Osteoblast (primary cell): ENCODE results near the gene SLC7A9. TPM values are rescaled to one million over a fixed set of nuclear protein-coding genes. Genes with fewer than 3 reads are reported as not detected.

Source experiments
- DNase-seq: peaks from one replicate; pipeline ENCODE4 v3.0.0; 2011; ENCODE audit warnings: low spot score, mixed read lengths; ENCODE audit not compliant: insufficient read length; ENCODE audit errors: missing footprints
- H2AFZ ChIP-seq: 2 replicates; pipeline ENCODE4 v1.6.0; 2011; ENCODE audit warnings: mild to moderate bottlenecking, low read length
- H3K27ac ChIP-seq: 2 replicates; pipeline ENCODE4 v1.5.1; 2011; ENCODE audit warnings: mild to moderate bottlenecking, low read depth, low read length, moderate library complexity
- H3K27me3 ChIP-seq: 2 replicates; pipeline ENCODE4 v1.6.0; 2012; ENCODE audit warnings: mild to moderate bottlenecking, control low read depth, inconsistent platforms, low read length, moderate library complexity; ENCODE audit not compliant: insufficient read depth
- H3K36me3 ChIP-seq: 2 replicates; pipeline ENCODE4 v1.5.1; 2011; ENCODE audit warnings: mild to moderate bottlenecking, low read length, control low read depth, moderate library complexity; ENCODE audit not compliant: insufficient read depth
- H3K4me1 ChIP-seq: 2 replicates; pipeline ENCODE4 v1.5.1; 2011; ENCODE audit warnings: mild to moderate bottlenecking, low read length, control low read depth, moderate library complexity; ENCODE audit not compliant: insufficient read depth
- H3K4me2 ChIP-seq: 2 replicates; pipeline ENCODE4 v1.6.0; 2011; ENCODE audit warnings: mild to moderate bottlenecking, low read length; ENCODE audit not compliant: insufficient read depth
- H3K4me3 ChIP-seq: fragments of 200-600 bp; sonication (generic); 3 replicates; pipeline ENCODE4 v1.5.1; 2012; ENCODE audit warnings: mild to moderate bottlenecking, low read length, inconsistent platforms; ENCODE audit not compliant: insufficient read depth
- H3K79me2 ChIP-seq: 2 replicates; pipeline ENCODE4 v1.6.0; 2012; ENCODE audit warnings: mild to moderate bottlenecking, low read length, control low read depth, inconsistent platforms; ENCODE audit not compliant: insufficient read depth
- H3K9me3 ChIP-seq: 2 replicates; pipeline ENCODE4 v1.5.1; 2011; ENCODE audit warnings: low read depth, low read length, control low read depth
- H4K20me1 ChIP-seq: 2 replicates; pipeline ENCODE4 v1.6.0; 2012; ENCODE audit warnings: mild to moderate bottlenecking, low read length, control low read depth; ENCODE audit not compliant: insufficient read depth
- total RNA-seq: library from RNA; depleted of rRNA; stranded (reverse); fragments of >200 nt; gene quantifications from 2 replicates; pipeline ENCODE4 v1.2.3, GENCODE V29; 2012
- TF ChIP-seq, protein P1 (sequence below): IDR thresholded peaks from 2 replicates; pipeline ENCODE4 v1.5.1; 2011; ENCODE audit warnings: mild to moderate bottlenecking, low read depth, low read length, moderate library complexity; ENCODE audit errors: extremely low read depth

SLC7A9 gene
- total RNA-seq, 1 donor: under 0.01 TPM

DNA sequence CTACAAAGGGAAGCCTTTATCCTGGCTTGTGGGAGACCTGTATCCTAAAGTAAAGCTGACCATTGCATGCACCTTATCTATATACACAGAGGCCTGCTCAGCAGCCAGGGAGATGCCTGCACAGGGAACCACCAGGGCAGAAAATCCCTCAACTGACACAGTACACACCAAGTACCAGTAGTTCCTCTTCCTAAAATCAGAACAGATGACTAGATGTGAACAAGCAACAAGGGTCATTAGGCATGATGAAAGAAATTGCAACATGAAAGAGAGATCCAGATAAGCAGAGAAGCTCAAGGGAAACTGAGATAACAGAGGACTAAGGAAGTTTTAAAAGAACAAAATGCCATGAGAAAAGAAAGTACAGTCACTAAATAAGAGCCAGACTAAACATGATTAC, 39.7 kb upstream of the SLC7A9 start:
- Histone ChIP-seq H3K79me2 (no peaks in the 10 kb centered on the region), H3K27me3 (no peaks in the 10 kb centered on the region), H3K9me3 (no peaks in the 10 kb centered on the region), H3K4me2 (no peak overlapping the region), H3K4me3 (no peak overlapping the region), H3K4me1 (no peaks in the 10 kb centered on the region), H3K27ac (no peak overlapping the region), H4K20me1 (no peaks in the 10 kb centered on the region), H2AFZ (no peak overlapping the region), H3K36me3 (peaks cover 14% of the 10 kb centered on the region)
- DNase-seq: no peak
- TF ChIP-seq, protein P1, sequence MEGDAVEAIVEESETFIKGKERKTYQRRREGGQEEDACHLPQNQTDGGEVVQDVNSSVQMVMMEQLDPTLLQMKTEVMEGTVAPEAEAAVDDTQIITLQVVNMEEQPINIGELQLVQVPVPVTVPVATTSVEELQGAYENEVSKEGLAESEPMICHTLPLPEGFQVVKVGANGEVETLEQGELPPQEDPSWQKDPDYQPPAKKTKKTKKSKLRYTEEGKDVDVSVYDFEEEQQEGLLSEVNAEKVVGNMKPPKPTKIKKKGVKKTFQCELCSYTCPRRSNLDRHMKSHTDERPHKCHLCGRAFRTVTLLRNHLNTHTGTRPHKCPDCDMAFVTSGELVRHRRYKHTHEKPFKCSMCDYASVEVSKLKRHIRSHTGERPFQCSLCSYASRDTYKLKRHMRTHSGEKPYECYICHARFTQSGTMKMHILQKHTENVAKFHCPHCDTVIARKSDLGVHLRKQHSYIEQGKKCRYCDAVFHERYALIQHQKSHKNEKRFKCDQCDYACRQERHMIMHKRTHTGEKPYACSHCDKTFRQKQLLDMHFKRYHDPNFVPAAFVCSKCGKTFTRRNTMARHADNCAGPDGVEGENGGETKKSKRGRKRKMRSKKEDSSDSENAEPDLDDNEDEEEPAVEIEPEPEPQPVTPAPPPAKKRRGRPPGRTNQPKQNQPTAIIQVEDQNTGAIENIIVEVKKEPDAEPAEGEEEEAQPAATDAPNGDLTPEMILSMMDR: no peak

DNA sequence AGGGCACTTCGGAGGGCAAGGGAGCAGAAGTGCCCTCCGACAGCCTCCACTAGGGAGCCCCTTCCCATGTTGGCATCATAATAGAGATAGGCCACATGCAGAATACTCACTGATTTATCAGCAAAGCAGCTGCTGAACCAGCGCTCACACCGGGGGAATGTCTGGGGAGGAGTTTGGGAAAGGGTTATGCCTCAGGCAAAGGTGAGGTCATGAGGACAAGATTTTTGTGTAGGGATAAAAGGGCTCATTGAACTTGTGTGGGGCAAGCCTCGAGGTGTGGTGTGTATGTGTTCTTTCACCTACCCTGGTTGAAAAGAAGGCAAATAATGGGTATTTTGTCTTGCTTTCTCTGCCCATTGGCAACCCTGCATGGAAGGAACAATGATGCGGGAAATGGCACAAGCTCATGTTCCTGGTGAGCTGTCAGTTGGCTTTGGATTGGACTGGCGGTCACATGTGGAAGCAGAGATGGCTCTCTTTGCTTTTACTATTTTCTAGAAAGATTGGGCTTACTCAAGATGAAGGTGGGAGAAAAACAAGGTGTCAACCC, 39.1 kb upstream of the SLC7A9 start:
- Histone ChIP-seq H2AFZ (no peak overlapping the region), H3K9me3 (no peaks in the 10 kb centered on the region), H3K79me2 (no peaks in the 10 kb centered on the region), H4K20me1 (no peaks in the 10 kb centered on the region), H3K27me3 (no peaks in the 10 kb centered on the region), H3K36me3 (peaks cover 9% of the 10 kb centered on the region), H3K27ac (no peak overlapping the region), H3K4me3 (no peak overlapping the region), H3K4me1 (no peaks in the 10 kb centered on the region), H3K4me2 (no peak overlapping the region)
- TF ChIP-seq, protein P1: no peak
- DNase-seq: no peak

DNA sequence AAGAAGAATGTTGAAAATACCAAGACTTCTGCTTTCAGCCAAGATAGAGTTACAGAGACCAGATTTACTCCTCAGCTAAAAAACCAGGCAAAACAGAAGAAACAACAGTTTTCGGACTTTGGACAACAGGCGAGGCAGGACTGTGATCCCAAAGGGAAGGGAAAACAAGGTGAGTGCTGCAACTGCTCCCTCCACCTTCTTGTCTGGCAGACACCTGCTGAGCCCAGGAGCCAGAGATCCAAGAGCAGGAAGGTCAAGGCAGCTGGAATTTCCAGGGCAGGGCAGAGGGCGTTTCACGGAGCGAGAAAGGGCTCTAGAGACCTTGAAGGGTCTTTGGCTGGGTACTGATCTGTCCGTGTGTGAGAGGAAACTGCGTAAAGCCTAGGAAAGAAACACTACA, 32.9 kb upstream of the SLC7A9 start:
- H2AFZ ChIP-seq: no peak overlapping the region
- TF ChIP-seq, protein P1: no peak
- no peaks in the 10 kb centered on the region for H3K9me3 ChIP-seq
- no peak for DNase-seq
- no peaks in the 10 kb centered on the region for H4K20me1 ChIP-seq
- H3K4me1 ChIP-seq: no peaks in the 10 kb centered on the region
- no peak overlapping the region for H3K27ac ChIP-seq
- no peak overlapping the region for H3K4me3 ChIP-seq
- H3K36me3 ChIP-seq: peaks cover 11% of the 10 kb centered on the region
- H3K79me2 ChIP-seq: no peaks in the 10 kb centered on the region
- no peaks in the 10 kb centered on the region for H3K27me3 ChIP-seq
- no peak overlapping the region for H3K4me2 ChIP-seq

DNA sequence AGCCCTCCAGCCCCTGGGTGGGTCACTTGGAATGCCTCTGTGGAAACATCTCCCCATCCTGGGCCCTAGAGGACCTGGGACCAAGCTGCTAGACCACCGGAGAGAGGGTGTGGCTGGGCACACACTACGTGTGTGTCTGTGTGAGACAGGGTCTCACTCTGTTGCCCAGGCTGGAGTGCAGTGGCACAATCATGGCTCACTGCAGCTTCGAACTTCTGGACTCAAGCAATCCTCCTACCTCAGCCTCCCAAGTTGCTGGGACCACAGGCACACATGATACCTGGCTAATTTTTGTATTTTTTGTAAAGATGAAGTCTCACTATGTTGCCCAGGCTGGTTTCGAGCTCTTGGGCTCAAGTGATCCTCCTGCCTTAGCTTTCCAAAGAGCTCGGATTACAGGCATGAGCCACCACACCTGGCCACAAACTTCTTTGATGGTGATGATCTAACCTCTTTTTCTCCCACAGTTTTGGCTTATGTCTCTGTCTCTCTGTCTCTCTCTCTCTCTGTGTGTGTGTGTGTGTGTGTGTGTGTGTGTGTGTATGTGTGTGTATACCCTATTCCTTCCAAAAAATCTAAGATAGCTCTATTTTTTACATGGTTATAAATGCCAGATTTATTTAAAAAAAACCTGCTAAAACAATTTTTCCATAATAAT, 32.1 kb upstream of the SLC7A9 start:
- Histone ChIP-seq H4K20me1 (no peaks in the 10 kb centered on the region), H3K4me3 (no peak overlapping the region), H3K36me3 (peaks cover 11% of the 10 kb centered on the region), H3K27ac (no peak overlapping the region), H2AFZ (no peak overlapping the region), H3K9me3 (no peaks in the 10 kb centered on the region), H3K27me3 (no peaks in the 10 kb centered on the region), H3K4me2 (no peak overlapping the region), H3K79me2 (no peaks in the 10 kb centered on the region), H3K4me1 (peaks cover 3% of the 10 kb centered on the region)
- no peak for DNase-seq
- TF ChIP-seq, protein P1: no peak
